GM12878 (cell line): ENCODE results near the gene RRAS. TPM values are rescaled to one million over a fixed set of nuclear protein-coding genes. Genes with fewer than 3 reads are reported as not detected.

Source experiments
- BCLAF1 ChIP-seq: fragments of 450-650 bp; IDR thresholded peaks from 2 replicates; pipeline ENCODE4 v1.6.1; 2017; ENCODE audit warnings: antibody characterized with exemption, mild to moderate bottlenecking, moderate library complexity
- FOS ChIP-seq: IDR thresholded peaks from 3 replicates; pipeline ENCODE4 v1.6.1; 2011; ENCODE audit warnings: borderline replicate concordance; ENCODE audit not compliant: insufficient read length; ENCODE audit errors: extremely low read depth
- NRF1 ChIP-seq: conservative IDR thresholded peaks from 2 replicates; pipeline ENCODE4 v1.6.1; 2011; ENCODE audit warnings: mild to moderate bottlenecking, low read depth, low read length, improper control_type of control experiment
- polyA plus RNA-seq, 11 experiments: library from polyadenylated mRNA; depleted of rRNA in 4 of 11; unstranded in 6 of 11; stranded (reverse) in 5 of 11; fragments of >200 nt; fragmentation: Nextera tagmentation in 4 of 11; fragmentation: Illumina TruSeq in 1 of 11; extraction: Ambion mirVana in 4 of 11; extraction: Trizol in 1 of 11; gene quantifications; 1 replicate in 1 of 11; 2 replicates in 10 of 11; pipeline versions ENCODE4 v1.2.1 to v1.2.3, GENCODE V29; 2011 to 2016; ENCODE audit warnings: inconsistent platforms in 2 of 11, missing spikeins in 2 of 11, low read depth in 1 of 11
- total RNA-seq, 4 experiments: library from RNA; depleted of rRNA in 3 of 4; stranded (reverse); fragments of >200 nt in 3 of 4; fragmentation: Illumina TruSeq in 1 of 4; extraction: Trizol in 1 of 4; gene quantifications; 2 replicates each; pipeline versions ENCODE4 v1.2.1 to v1.2.3, GENCODE V29; 2013 to 2021
- TF ChIP-seq, protein P1 (sequence below): fragments of 450-650 bp; conservative IDR thresholded peaks from 2 replicates; pipeline ENCODE4 v1.6.1; 2017; ENCODE audit warnings: mild to moderate bottlenecking, moderate library complexity

Gene RRAS
- total and polyA plus RNA-seq, 10 of the 15 experiments (the other 5 are each of a cell fraction or from before 2014, with no cell fraction given): 0.24 to 5.8 (median 1.8) TPM

GRCh38 chr19:49680421-49681351 lies 40.7 kb upstream of the RRAS start (continued):
- TF ChIP-seq, protein P1, sequence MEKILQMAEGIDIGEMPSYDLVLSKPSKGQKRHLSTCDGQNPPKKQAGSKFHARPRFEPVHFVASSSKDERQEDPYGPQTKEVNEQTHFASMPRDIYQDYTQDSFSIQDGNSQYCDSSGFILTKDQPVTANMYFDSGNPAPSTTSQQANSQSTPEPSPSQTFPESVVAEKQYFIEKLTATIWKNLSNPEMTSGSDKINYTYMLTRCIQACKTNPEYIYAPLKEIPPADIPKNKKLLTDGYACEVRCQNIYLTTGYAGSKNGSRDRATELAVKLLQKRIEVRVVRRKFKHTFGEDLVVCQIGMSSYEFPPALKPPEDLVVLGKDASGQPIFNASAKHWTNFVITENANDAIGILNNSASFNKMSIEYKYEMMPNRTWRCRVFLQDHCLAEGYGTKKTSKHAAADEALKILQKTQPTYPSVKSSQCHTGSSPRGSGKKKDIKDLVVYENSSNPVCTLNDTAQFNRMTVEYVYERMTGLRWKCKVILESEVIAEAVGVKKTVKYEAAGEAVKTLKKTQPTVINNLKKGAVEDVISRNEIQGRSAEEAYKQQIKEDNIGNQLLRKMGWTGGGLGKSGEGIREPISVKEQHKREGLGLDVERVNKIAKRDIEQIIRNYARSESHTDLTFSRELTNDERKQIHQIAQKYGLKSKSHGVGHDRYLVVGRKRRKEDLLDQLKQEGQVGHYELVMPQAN: 0 out of 2 replicates have a peak, but pooled peaks have one; percentile 14
- TF ChIP-seq FOS: no peak
- TF ChIP-seq NRF1: peak; percentile 56
- no peak for TF ChIP-seq BCLAF1
